SH-SY5Y (cell line): ENCODE measurements around the gene LYPD6B.

Experiments
- GATA2 ChIP-seq: IDR thresholded peaks from 2 replicates; pipeline ENCODE4 v1.6.1; 2011; ENCODE audit warnings: mild to moderate bottlenecking, low read depth, low read length
- GATA3 ChIP-seq: IDR thresholded peaks from 2 replicates; pipeline ENCODE4 v1.6.1; 2011; ENCODE audit warnings: low read depth, mild to moderate bottlenecking, low read length, moderate library complexity

LYPD6B gene, protein sequence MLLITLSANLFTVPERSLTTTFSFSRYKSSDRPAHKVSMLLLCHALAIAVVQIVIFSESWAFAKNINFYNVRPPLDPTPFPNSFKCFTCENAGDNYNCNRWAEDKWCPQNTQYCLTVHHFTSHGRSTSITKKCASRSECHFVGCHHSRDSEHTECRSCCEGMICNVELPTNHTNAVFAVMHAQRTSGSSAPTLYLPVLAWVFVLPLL

DNA sequence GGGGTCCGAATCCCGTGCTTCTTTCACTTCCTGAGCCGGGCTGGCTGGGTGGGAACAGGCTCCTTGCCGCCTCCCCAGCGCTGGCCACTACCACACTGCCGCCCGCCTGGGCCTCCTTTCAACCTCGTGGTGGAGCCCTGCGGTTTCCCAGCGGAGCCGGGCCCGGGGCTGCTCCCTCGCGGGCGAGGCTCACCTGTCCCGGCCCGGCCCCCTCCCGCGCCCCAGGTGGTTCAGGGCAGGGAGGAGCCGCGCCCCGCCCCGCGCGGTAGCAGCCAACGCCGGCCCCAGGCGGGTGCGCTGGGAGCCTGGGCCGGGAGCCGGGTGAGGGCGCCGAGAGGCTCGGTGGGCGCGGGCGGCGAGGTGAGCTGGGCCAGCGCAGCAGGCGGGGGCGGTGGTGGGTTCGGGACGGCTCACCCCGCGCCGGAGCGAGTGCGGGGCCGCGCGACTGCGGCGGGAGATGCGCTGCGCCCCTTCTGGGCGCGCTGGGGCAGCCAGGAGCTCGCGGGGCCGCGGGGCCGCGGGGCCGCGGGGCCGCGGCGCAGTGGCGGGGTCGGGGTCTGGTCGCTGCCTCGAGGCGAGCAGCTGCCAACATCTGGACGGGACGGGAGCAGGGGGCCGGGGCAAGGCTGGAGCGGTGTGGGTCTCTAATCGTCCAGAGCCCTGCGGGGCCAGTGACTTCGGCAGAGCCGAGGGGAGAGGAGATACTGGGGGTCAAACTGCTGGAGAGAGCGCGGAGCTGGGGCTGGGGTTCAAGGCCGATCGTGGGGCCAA lies at the start of gene LYPD6B:
Gene LYPD6B (plus strand): TSS at position 258 of the 771 bp plus-strand sequence. CDS start 92,250 bp downstream, outside the sequence.
- TF ChIP-seq GATA3 (no peak), GATA2 (no peak)

DNA sequence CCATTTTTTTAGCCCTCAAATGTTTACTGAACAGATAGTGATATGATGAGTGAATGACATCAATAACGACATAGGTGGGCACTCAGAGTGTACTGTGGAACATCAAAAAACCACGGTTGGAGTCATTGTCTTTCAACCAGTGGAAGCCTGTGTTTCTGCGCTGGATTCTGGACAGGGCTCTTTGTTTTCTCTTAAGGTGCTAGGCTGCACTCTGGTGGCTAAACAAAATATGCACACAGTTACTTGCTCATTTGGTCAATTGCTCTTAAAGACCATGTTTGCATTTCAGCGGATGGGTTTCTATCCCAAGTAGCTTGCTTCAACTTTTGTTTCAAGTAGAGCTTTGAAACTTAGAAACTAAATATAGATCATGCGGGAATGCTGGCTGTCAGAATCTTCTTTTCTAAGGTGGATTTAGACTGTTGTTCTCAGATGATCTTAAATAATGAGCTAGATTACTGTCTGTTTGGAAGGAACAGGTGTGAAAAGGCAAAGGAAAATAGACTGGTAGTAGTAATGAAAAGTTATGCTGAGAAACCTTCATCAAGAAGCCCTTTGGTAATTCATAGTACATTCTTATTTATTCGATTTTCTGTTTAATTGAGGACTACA lies 48.5 kb upstream of the LYPD6B start:
- no peak for TF ChIP-seq GATA2
- no peak for TF ChIP-seq GATA3

DNA sequence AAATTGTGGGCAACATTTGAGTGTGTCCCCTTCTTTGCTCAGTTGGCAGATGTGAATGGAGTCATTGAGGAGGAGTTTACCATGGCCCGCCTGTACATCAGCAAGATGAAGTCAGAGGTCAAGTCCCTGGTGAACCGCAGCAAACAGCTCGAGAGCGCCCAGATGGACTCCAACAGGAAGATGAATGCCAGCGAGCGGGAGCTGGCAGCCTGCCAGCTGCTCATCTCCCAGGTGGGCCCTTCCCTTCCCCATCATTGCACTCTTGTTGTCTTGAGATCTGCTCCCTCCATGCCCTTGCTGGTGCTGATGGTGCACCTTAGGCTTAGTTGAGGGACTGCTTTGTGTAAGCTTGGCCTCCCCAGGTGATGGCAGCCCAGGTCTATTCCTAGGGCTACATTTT lies 47.5 kb upstream of the LYPD6B start:
- TF ChIP-seq GATA2: no peak
- no peak for TF ChIP-seq GATA3

DNA sequence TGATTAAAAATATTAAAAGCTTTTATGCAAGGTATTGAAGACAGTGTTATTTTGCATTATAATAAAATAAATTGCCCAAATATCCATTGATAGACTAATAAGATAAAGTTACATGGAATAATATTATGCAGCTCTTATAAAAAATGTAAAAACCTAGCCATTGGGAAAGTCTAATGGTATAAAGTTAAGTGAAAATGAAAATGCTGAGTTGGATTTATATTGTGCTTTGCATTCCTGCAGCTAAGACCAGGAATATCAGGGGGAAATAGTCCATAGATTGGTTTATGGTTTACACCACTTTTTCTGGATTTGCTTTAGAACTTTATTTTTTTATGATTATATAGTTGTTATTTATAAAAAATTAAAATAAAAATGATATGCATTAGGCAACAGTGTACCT lies 46.1 kb upstream of the LYPD6B start:
- TF ChIP-seq GATA2: no peak
- no peak for TF ChIP-seq GATA3

DNA sequence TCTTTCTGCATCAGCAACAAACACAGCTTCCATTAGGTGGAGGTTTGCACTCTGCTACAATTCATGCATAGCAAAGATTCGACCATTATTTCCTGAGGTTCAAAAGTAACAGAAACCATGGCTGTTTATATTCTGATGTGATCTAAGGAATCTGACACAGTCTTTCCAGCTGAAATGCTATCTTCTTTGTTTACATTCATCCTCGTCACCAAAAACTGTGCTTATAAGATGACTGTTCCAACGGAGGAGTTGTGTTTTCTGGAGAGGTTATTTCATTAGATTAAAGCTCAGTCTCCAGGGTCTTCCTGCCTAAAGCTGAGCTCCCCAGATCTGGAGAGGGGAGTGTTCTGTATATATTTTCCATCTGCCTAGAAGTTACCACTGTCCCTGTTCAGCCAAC lies 45.1 kb upstream of the LYPD6B start:
- TF ChIP-seq GATA3 (no peak), GATA2 (no peak)

DNA sequence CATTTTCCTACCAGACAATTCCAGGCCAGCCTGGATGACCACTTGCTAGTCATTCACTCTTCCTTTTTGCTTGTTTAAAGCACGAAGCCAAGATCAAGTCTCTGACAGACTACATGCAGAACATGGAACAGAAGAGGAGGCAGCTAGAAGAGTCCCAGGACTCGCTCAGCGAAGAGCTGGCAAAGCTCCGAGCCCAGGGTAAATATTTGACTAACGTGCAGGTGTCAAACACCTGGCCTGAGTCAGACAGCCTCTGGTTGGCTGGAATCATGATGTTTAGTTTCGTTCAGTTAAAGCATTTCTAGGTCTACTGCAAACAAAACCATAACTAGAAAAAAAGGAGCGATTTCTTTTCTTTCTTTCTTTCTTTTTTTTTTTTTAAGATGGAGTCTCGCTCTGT lies 44.2 kb upstream of the LYPD6B start:
- TF ChIP-seq GATA2: no peak

DNA sequence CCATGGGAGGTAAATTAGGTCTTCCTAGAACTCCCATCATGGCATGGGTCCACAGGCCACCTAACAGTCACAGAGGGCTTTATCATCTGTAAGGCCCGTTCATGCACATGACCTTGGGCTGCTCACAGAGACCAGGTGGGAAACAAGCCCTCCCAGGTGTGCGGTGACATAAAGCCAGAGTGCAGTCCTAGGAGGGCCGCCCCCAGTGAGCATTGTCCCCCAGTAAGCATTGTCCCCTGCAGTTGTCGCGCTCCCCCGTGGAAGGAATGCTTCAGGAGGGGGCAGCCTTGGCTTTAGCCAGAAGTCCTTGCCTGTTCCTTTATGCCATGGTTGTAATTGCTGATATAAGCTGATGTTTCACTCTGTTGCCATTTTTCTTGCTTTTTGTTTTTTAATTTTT lies 41.7 kb upstream of the LYPD6B start:
- TF ChIP-seq GATA3 (no peak), GATA2 (no peak)

DNA sequence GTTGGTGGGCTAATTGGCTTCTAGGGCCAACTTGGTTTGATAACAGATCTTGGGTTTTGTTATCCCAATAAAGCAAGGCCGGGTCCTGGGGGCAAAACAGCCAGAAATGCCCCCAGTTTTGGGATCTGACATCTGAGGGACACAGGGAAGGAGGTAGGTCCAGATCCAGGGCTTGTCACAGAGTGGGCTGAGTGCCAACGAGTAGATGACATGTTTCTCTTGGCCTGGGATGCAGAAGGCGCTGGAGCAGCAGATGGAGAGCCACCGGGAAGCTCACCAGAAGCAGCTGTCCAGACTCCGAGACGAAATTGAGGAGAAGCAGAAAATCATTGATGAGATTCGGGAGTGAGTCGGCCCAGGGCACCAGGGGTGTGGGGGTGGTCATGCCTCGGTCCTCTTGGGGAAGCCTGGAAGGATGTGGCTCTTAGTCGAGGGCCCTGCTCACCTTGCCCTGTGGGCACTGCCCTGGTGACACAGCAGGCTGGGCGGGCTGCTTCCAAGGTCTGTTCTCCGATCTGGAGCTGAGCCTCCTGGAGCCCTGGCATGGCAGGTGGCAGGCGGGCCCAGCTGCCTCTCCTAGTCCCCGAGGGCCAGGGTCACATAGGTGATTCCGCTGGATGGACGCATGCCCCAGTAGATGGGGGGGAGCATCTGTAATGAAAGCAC lies 40.2 kb upstream of the LYPD6B start:
- TF ChIP-seq GATA2 (no peak), GATA3 (no peak)

DNA sequence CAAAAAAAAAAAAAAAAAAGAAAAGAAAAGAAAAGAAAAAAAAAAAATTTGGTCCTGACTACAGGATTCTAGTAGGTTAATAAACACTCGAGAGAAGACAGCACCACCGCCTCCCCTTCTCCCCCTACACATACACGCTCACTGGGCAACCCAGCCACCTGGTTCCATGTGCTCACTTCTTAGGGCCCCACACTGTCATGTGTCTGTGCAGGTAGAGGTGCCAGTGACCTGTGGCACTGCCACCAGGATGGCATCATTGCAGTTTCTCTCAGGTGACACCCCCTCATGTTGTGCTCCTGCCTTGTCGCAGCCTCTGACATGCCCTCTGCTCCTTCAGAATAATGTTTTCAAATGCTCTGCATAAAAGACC lies 39.7 kb upstream of the LYPD6B start:
- no peak for TF ChIP-seq GATA2
- TF ChIP-seq GATA3: no peak

DNA sequence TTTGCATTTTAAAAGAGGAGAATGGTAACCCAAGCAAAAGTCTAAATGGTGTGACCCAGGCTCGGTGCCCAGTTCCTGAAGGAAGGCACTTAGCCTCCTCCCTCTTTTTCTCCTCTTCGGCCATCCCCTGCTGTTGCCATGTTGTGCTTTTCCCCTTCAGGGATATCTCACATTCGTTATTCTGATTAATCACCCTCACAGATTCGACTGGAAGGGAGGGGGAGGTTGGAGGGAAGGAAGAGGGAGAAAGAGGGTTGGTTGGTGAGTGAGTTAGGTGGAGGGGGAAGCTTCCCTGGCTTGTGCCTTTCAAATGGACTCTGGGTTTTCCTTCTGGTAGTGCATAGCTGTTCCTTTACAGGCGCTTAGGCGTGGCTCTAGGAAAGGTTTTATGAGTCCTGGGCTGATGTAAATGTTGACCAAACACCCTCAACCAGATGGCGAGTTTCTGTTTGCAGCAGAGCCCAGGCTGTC lies 39.0 kb upstream of the LYPD6B start:
- no peak for TF ChIP-seq GATA3
- no peak for TF ChIP-seq GATA2

DNA sequence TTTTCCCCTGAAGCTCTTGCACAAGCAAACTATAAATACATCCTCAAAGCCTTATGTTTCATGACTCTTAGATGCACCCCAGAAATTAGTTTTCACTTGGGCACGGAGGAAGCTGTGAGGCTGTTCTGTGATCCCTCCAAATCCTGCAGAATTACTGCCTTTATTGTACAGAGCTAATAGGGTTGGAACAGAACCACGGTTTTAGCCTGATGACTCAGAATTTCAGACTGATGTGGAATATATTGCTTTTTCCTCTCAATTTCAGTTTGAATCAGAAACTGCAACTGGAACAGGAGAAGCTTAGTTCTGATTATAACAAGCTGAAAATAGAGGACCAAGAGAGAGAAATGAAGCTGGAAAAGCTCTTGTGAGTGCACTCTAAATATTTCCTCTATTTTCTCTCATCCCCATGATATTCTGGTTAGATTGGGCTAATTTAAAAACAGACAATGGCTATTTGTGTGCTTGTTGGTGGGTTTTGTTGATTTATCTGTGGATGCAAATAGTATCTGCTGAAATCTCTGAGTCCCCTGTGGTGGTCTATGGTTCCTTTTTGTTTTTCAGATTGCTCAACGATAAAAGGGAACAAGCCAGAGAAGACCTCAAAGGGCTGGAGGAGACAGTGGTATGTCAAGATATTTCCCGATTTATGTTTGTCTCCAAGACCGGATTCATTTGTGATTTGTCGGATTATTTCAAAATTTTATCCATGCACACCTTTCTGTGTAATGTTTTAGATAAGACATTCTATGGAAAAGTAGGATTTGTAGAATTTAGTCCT lies 38.2 kb upstream of the LYPD6B start:
- TF ChIP-seq GATA3: no peak
- TF ChIP-seq GATA2: no peak

DNA sequence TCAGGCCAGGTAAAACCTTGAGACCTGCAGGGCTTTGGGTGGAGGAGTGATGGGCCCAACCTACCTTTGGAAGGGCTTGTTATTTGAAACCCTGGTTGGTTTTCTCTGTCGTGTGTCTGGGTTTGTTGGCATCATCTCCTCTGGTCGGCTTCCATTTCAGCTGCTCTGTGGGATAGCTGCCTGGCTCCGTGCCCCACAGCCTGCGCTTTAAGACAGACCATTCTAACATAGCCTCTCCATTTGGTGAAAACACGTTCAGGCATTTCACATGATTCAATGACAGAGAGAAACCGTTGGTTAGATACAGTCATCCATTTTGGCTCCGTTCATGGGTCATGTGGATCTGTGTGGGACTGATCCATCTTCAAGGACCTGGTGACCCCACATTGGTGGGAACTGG lies 37.0 kb upstream of the LYPD6B start:
- TF ChIP-seq GATA2 (no peak), GATA3 (no peak)

DNA sequence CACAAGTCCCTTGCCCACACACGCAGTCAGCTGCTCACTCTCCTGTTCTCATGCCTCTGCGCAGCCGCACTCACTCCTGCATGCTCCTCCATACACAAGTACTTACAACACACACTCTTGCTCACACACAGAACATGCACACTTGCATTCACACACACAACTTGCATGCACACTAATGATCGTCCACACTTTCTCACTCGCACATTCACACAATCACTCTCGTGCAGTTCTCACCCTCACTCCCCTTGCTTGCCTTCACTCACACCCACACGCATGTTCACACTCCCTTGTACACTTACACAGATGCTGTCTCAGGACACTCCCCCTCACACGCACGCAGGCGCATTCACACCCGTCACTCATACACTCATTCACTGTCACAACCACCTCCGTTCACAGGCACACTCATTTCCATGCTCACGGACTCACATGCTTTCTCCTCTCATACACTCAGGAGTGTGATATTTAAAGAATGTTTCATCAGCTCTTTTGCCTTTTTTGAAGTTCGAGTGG lies 36.1 kb upstream of the LYPD6B start:
- no peak for TF ChIP-seq GATA2
- TF ChIP-seq GATA3: no peak
